Measurements from ENCODE around the gene IL5RA. TPM values are rescaled to one million over a fixed set of nuclear protein-coding genes. Genes with fewer than 3 reads are reported as not detected.
A peak's percentile ranks its signal among the peaks of the same experiment; 100 is the strongest.

Gene IL5RA
- total RNA-seq, 2 donors from 2014 or later: 1.5 to 7.6 TPM

GRCh38 chr3:3149560-3149959, 39.4 kb upstream of the IL5RA start:
- no peak for DNase-seq (ENCODE audit: low spot score)
- H3K27ac ChIP-seq: no peak overlapping the region
- no peak overlapping the region for H3K4me3 ChIP-seq
- H3K36me3 ChIP-seq: no peaks in the 10 kb centered on the region
- no peaks in the 10 kb centered on the region for H3K27me3 ChIP-seq (replicated peaks; ENCODE audit: insufficient read depth)
- intact Hi-C loops (cut with DNase I): no loop called here
- no peaks in the 10 kb centered on the region for H3K4me1 ChIP-seq (replicated peaks)
- TF ChIP-seq CTCF (IDR thresholded peaks at IDR 0.05): no peak
- no peak for TF ChIP-seq POLR2AphosphoS5 (IDR thresholded peaks at IDR 0.05)
- no peaks in the 10 kb centered on the region for H3K9me3 ChIP-seq
- 92% methylated on average over 1 of the region's 1 CpG for WGBS

GRCh38 chr3:3145831-3146230, 35.7 kb upstream of the IL5RA start:
- H3K4me3 ChIP-seq: no peak overlapping the region
- no peak overlapping the region for H3K27ac ChIP-seq
- H3K9me3 ChIP-seq: no peaks in the 10 kb centered on the region
- H3K36me3 ChIP-seq: no peaks in the 10 kb centered on the region
- 94% methylated on average over 8 of the region's 8 CpGs for WGBS
- TF ChIP-seq CTCF (IDR thresholded peaks at IDR 0.05): no peak
- no peak for TF ChIP-seq POLR2A (IDR thresholded peaks at IDR 0.05)
- no peak for TF ChIP-seq POLR2AphosphoS5 (IDR thresholded peaks at IDR 0.05)
- DNase-seq (ENCODE audit: low spot score): no peak
- H3K4me1 ChIP-seq (replicated peaks): no peaks in the 10 kb centered on the region
- intact Hi-C loops (cut with DNase I): no loop called here
- no peaks in the 10 kb centered on the region for H3K27me3 ChIP-seq (replicated peaks; ENCODE audit: insufficient read depth)

DNA sequence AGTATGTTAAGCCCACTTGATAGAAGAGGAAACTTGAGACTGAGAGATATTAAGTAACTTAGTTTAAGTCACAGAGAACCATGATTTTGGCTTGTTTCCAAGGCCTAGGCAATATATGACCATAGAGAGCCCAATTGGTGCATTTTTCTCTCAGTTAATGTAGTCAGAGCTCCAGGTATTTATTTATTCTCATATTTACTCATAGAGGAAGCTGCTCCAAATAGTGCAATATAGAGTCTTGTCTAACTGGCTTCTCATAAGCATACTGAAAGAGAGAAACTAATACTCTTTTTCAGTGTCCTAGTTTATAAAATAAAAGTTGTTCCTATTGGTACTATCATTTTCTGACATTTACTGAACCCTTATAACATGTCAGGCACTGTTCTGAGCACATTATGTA, 31.8 kb upstream of the IL5RA start:
- intact Hi-C loops (cut with DNase I): no loop called here
- Histone ChIP-seq H3K36me3 (no peaks in the 10 kb centered on the region), H3K9me3 (no peaks in the 10 kb centered on the region), H3K4me1 (replicated peaks) (no peaks in the 10 kb centered on the region), H3K4me3 (no peak overlapping the region), H3K27ac (no peak overlapping the region), H3K27me3 (replicated peaks; ENCODE audit: insufficient read depth) (no peaks in the 10 kb centered on the region)
- no peak for TF ChIP-seq POLR2AphosphoS5 (IDR thresholded peaks at IDR 0.05)
- no peak for TF ChIP-seq CTCF (IDR thresholded peaks at IDR 0.05)
- TF ChIP-seq POLR2A (IDR thresholded peaks at IDR 0.05): no peak
- no peak for DNase-seq (ENCODE audit: low spot score)

DNA sequence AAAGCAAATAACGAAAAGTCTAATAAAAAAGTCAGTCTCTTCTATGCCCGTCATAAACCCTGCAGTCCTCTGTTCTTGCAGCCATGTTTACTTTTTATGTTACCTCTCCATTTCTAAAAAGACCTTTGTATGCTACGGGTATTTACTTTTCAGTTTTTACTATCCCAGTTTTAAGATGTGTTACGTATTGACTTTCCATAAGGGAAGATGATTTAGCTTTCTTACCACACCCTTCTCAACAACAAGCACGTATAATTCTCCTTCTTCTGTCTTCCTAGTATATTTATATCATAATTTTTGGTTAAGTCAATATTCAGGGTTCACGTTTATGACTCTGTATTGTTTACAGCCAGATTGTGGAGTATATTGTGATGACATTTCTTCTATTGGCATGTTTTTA, 27.4 kb upstream of the IL5RA start:
- H3K4me1 ChIP-seq (replicated peaks): no peaks in the 10 kb centered on the region
- no peaks in the 10 kb centered on the region for H3K36me3 ChIP-seq
- TF ChIP-seq POLR2AphosphoS5 (IDR thresholded peaks at IDR 0.05) (no peak), POLR2A (IDR thresholded peaks at IDR 0.05) (no peak), CTCF (IDR thresholded peaks at IDR 0.05) (no peak)
- no peak overlapping the region for H3K4me3 ChIP-seq
- DNase-seq (ENCODE audit: low spot score): no peak
- peak overlapping the region in 1 of 2 donors; percentile 29 for H3K27ac ChIP-seq
- intact Hi-C loops (cut with DNase I): no loop called here
- 56% methylated on average over 6 of the region's 6 CpGs for whole genome bisulfite sequencing
- H3K9me3 ChIP-seq: no peaks in the 10 kb centered on the region
- H3K27me3 ChIP-seq (replicated peaks; ENCODE audit: insufficient read depth): no peaks in the 10 kb centered on the region

GRCh38 chr3:3134750-3135448, 24.7 kb upstream of the IL5RA start:
- H3K36me3 ChIP-seq: no peaks in the 10 kb centered on the region
- H3K27me3 ChIP-seq (replicated peaks; ENCODE audit: insufficient read depth): no peaks in the 10 kb centered on the region
- H3K4me1 ChIP-seq (replicated peaks): no peaks in the 10 kb centered on the region
- TF ChIP-seq POLR2AphosphoS5 (IDR thresholded peaks at IDR 0.05): no peak
- TF ChIP-seq POLR2A (IDR thresholded peaks at IDR 0.05): no peak
- TF ChIP-seq CTCF (IDR thresholded peaks at IDR 0.05): no peak
- WGBS: 95% methylated on average over 4 of the region's 4 CpGs
- intact Hi-C loops (cut with DNase I): no loop called here
- H3K4me3 ChIP-seq: no peak overlapping the region
- DNase-seq (ENCODE audit: low spot score): no peak
- no peak overlapping the region for H3K27ac ChIP-seq
- H3K9me3 ChIP-seq: no peaks in the 10 kb centered on the region

Data from prostate gland (tissue), 2 donors.